K562 (cell line): ENCODE measurements around the gene SOHLH1.

Experiments
- CHD1 ChIP-seq: fragments of 200-600 bp; sonication (generic); IDR thresholded peaks from one replicate; pipeline ENCODE4 v1.6.1; 2012; ENCODE audit warnings: mild to moderate bottlenecking, moderate library complexity, low read length, inconsistent platforms
- GTF2E2 ChIP-seq: fragments of 200-800 bp; sonication (Bioruptor generic); IDR thresholded peaks from 2 replicates; pipeline ENCODE4 v1.6.1; 2016; ENCODE audit warnings: missing genetic modification characterization, missing compliant biosample characterization
- L3MBTL2 ChIP-seq: fragments of 450-650 bp; IDR thresholded peaks from 2 replicates; pipeline ENCODE4 v1.6.1; 2016; ENCODE audit warnings: mild to moderate bottlenecking, moderate library complexity
- POLR2A ChIP-seq: fragments of 450-650 bp; conservative IDR thresholded peaks from 2 replicates; pipeline ENCODE4 v1.6.1; 2016
- POLR2G ChIP-seq: fragments of 200-400 bp; formaldehyde crosslinking; IDR thresholded peaks from 2 replicates; pipeline ENCODE4 v1.6.1; 2017; ENCODE audit warnings: low read depth, mild to moderate bottlenecking, antibody characterized with exemption, low read length, moderate library complexity
- TF ChIP-seq, protein P1 (sequence below), 3 experiments: IDR thresholded peaks in 2 of 3; conservative IDR thresholded peaks in 1 of 3; 2 replicates each; pipeline ENCODE4 v1.5.1; 2011 to 2012; ENCODE audit warnings: low read length in 3 of 3, mild to moderate bottlenecking in 3 of 3, control low read depth in 2 of 3, improper control_type of control experiment in 1 of 3, inconsistent platforms in 1 of 3, low read depth in 1 of 3, mixed read lengths in 1 of 3, moderate library complexity in 1 of 3; ENCODE audit not compliant: insufficient read depth in 2 of 3

- TF ChIP-seq POLR2A (no peak), CHD1 (no peak), GTF2E2 (tag) (no peak), POLR2G (no peak), L3MBTL2 (no peak)
- TF ChIP-seq, protein P1, sequence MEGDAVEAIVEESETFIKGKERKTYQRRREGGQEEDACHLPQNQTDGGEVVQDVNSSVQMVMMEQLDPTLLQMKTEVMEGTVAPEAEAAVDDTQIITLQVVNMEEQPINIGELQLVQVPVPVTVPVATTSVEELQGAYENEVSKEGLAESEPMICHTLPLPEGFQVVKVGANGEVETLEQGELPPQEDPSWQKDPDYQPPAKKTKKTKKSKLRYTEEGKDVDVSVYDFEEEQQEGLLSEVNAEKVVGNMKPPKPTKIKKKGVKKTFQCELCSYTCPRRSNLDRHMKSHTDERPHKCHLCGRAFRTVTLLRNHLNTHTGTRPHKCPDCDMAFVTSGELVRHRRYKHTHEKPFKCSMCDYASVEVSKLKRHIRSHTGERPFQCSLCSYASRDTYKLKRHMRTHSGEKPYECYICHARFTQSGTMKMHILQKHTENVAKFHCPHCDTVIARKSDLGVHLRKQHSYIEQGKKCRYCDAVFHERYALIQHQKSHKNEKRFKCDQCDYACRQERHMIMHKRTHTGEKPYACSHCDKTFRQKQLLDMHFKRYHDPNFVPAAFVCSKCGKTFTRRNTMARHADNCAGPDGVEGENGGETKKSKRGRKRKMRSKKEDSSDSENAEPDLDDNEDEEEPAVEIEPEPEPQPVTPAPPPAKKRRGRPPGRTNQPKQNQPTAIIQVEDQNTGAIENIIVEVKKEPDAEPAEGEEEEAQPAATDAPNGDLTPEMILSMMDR (IDR thresholded peaks at IDR 0.05 in 2 of 3, conservative IDR thresholded peaks at IDR 0.05 in 1 of 3; ENCODE audit: insufficient read depth in 2 of 3, low read depth in 1 of 3, low read length in 3 of 3) = no peak
Measured at GRCh38 chr9:135743021-135743420, 43.7 kb upstream of the SOHLH1 start.
